ENCODE measurements around the gene PIK3R1. TPM values are rescaled to one million over a fixed set of nuclear protein-coding genes. Genes with fewer than 3 reads are reported as not detected.

The PIK3R1 gene
- total RNA-seq, 4 donors from 2014 or later = 15.9 to 114 (median 40.8) TPM

GRCh38 chr5:68335075-68335474, 119.5 kb downstream of the PIK3R1 start:
- no peak for TF ChIP-seq CTCF (IDR thresholded peaks at IDR 0.05)
- TF ChIP-seq POLR2A (IDR thresholded peaks at IDR 0.05) = no peak

DNA sequence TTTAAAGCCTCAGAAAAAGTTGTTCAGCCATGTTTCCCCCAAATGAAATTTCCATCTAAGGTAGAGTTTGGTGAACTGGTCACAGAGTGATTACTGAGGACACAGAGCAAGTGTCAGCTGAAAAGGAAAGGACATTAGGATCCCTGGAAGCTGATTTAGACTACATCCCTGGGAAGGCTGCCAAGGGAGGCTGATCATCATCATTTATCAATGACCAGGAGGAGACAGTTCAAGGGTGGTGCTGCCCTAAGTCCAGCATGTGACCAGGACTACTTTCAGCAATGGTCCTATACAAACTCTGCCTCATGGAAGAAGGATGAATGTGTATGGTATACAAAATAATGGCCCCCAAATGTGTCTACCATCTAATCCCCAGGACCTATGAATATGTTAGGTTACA, 120.6 kb downstream of the PIK3R1 start:
- Histone ChIP-seq H3K9me3 (no peaks in the 10 kb centered on the region), H3K27me3 (no peaks in the 10 kb centered on the region), H3K36me3 (no peaks in the 10 kb centered on the region), H3K4me3 (no peak overlapping the region), H3K4me1 (no peaks in the 10 kb centered on the region), H3K27ac (no peak overlapping the region)
- intact Hi-C loops (cut with DNase I) = no loop called here
- DNase-seq = no peak
- TF ChIP-seq CTCF (IDR thresholded peaks at IDR 0.05) (no peak), POLR2A (IDR thresholded peaks at IDR 0.05) (no peak)

More at GRCh38 chr5:68335075-68335474, 119.5 kb downstream of the PIK3R1 start:
- no peaks in the 10 kb centered on the region for H3K27me3 ChIP-seq
- DNase-seq = no peak
- intact Hi-C loops (cut with DNase I) = no loop called here
- no peaks in the 10 kb centered on the region for H3K9me3 ChIP-seq
- H3K27ac ChIP-seq = no peak overlapping the region
- H3K4me1 ChIP-seq = no peaks in the 10 kb centered on the region
- H3K36me3 ChIP-seq = no peaks in the 10 kb centered on the region
- no peak overlapping the region for H3K4me3 ChIP-seq

DNA sequence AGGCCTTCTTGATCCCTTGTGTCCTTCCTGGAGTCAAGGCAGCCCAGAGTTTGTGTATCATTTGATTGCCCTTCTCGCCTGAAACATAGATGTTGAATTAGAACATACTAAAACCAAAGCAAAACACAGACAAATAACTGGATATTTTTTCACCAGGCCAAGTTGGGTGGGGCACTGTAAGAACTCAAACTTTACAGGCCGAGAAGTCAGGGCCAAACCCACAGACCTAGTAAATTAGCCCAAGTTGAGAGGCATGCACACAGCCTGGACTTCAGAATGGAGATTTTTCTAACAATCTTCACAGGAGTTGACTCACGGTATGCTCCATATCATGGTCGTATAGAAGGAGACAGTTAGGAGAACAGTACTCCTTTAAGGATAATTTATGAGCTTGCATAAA, 121.7 kb downstream of the PIK3R1 start:
- Histone ChIP-seq H3K27ac (no peak overlapping the region), H3K36me3 (no peaks in the 10 kb centered on the region), H3K9me3 (no peaks in the 10 kb centered on the region), H3K4me1 (no peaks in the 10 kb centered on the region), H3K27me3 (no peaks in the 10 kb centered on the region), H3K4me3 (no peak overlapping the region)
- no peak for DNase-seq
- WGBS, 2 donors = 89 to 91% methylated on average over 4 of the region's 4 CpGs
- TF ChIP-seq POLR2A (IDR thresholded peaks at IDR 0.05) (no peak), CTCF (IDR thresholded peaks at IDR 0.05) (no peak)
- intact Hi-C loops (cut with DNase I) = no loop called here

DNA sequence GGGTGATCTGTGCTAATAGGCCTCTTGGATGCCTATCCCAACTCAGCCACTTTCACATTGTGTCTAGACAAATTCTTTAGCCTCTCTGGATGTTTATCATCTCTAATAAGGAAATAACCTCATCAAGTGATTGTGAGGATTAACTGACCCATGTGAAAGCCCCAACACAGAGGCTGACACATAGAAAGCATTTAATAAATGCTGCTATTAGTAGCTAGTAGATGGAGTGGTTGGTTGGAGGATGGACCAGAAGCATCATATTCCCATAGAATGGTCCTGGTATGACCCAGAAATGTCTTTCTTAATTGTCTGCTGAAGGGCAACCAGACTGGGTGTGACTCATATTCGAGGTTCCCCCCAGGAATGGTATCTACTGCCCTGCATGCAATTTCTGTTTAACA, 124.4 kb downstream of the PIK3R1 start:
- Histone ChIP-seq H3K27ac (no peak overlapping the region), H3K4me1 (peaks cover 9 to 22% (median 20%) of the 10 kb centered on the region in 3 donors), H3K9me3 (no peaks in the 10 kb centered on the region), H3K36me3 (no peaks in the 10 kb centered on the region), H3K27me3 (no peaks in the 10 kb centered on the region), H3K4me3 (no peak overlapping the region)
- TF ChIP-seq POLR2A (IDR thresholded peaks at IDR 0.05) = no peak
- TF ChIP-seq CTCF (IDR thresholded peaks at IDR 0.05) = no peak
- DNase-seq = no peak
- intact Hi-C loops (cut with DNase I) = no loop called here
- WGBS, 2 donors = 44 to 80% methylated on average over 1 of the region's 1 CpG

GRCh38 chr5:68341006-68341405, 125.5 kb downstream of the PIK3R1 start:
- 84 to 89% methylated on average over 3 of the region's 3 CpGs for WGBS, 2 donors
- Histone ChIP-seq H3K4me3 (no peak overlapping the region), H3K4me1 (peaks cover 9 to 26% (median 20%) of the 10 kb centered on the region in 3 donors), H3K36me3 (no peaks in the 10 kb centered on the region), H3K27me3 (no peaks in the 10 kb centered on the region), H3K27ac (no peak overlapping the region), H3K9me3 (no peaks in the 10 kb centered on the region)
- TF ChIP-seq POLR2A (IDR thresholded peaks at IDR 0.05) (no peak), CTCF (IDR thresholded peaks at IDR 0.05) (no peak)
- intact Hi-C loops (cut with DNase I) = no loop called here
- DNase-seq = no peak

All from esophagus squamous epithelium (tissue), 5 donors.